ENCODE measurements around the gene GAB1.

GRCh38 chr4:143358419-143358818 is 21.7 kb downstream of the GAB1 start:
- TF ChIP-seq CTCF (IDR thresholded peaks at IDR 0.05): no peak
- TF ChIP-seq EZH2 (IDR thresholded peaks at IDR 0.05; ENCODE audit: borderline replicate concordance, insufficient read depth, low read depth, low read length, poor library complexity, severe bottlenecking): no peak
